NCI-H1694 (cell line): ENCODE data around the gene SCLT1.
"Not testable (repeated sequence)": the region's sequence is repeated elsewhere in the genome, so short reads cannot be mapped to it uniquely, and the experiment has no call there.

ENCODE experiments used
- DNase-seq: peaks from one replicate; lab custom pipeline; 2025; lab: John Stamatoyannopoulos, UW

Gene SCLT1

GRCh38 chr4:129093191-129093920 lies at the start of gene SCLT1:
Gene SCLT1 (minus strand): TSS chr4:129093539. CDS start chr4:129093103, 436 bp downstream.
- peak; percentile 90 for DNase-seq

DNA sequence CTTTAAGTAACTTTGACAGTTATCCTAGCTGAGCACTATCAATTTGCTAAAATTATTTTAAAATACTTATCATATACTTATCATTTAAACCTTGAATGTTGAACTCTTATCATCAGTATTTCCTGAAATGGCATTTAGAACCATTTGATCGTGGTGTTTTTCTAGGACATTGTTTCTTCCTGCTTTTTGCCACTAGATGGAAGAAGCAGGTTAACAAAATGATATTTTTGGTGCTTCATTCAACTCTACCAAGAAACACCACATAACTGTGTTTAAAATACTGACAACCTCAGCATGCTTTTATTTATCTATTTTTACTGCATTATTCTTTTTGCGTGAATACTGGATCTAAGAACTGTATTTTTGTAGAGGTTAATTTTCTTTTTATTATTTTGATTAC lies 47.2 kb upstream of the SCLT1 start:
- DNase-seq: peak; percentile 0

DNA sequence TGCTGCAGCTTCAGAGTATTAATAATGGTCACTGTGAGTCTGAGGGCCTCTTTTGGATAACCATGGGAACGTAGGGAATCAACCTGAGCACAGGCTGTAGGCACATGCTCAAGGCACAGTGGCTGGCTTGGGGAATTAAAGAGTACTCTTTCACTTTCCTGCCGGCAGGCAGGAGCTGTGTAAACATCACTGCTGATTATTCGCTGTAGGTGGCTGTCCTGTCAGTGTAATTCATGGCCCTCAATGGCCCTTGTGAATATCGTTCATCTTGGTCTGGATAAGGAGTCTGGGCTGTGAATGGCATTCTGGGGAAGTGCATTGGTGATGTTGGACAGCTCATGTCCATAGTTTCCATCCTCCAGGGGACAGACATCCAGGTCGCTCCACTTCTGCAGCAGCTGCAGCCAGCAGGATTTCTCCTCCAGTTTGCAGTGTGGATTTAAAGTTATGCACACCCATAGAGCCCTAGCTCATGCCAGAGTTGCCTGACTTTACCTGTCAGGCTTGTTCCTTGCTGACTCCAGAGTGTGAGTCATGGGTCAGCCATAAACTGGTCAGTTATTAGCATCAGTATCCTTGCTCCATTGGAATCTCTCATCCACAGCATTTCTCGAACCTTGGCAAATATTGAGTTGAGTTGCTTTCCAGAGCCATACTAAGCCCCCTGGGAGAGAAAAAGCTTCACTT lies 45.6 kb upstream of the SCLT1 start:
- no peak for DNase-seq

DNA sequence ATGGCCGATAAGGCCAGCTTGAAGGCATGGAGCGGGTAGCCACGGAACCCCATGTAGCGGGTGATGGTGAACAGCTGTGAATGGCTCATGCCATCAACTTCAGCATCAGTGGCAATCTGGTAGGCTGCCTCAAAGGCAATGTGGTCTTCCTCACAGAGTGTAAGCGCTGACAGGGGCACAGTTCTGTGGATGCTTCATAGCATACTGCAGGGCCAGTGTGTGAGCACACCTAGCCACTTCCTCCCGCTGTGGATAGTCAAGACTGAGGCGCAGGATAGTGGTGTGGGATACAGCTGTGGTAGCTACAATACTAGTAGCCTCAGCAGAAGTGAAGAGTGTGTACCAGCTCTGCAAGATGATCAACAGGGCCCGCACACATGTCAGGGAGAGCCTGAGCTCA lies 43.1 kb upstream of the SCLT1 start:
- no peak for DNase-seq

GRCh38 chr4:129131343-129131742 lies 38.0 kb upstream of the SCLT1 start:
- no peak for DNase-seq

GRCh38 chr4:129129143-129129542 lies 35.8 kb upstream of the SCLT1 start:
- no peak for DNase-seq

GRCh38 chr4:129126614-129127013 lies 33.3 kb upstream of the SCLT1 start:
- not testable (repeated sequence) for DNase-seq

DNA sequence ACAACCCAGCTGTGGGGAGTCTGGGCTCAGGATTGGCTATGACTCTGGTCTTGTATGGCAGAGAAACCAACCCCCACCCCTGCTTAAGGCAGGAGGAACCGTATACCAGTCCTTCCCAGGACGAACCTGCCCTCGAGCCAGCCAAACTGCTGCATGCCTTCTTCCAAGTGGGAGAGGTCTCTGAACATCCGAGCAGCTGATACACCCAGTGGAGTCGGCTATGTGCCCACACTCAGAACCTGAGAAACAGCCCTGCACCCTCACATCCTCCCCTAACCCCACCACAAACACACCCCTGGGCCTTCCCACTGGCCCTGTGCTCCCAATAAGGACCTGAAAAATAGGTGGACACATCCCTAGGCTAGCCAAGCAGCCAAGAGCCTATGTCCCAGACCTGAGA lies 24.4 kb upstream of the SCLT1 start:
- no peak for DNase-seq

GRCh38 chr4:129113919-129114318 lies 20.6 kb upstream of the SCLT1 start:
- no peak for DNase-seq

- no peak for DNase-seq
These were observed 20.1 kb upstream of the SCLT1 start for GRCh38 chr4:129113434-129113833.

DNA sequence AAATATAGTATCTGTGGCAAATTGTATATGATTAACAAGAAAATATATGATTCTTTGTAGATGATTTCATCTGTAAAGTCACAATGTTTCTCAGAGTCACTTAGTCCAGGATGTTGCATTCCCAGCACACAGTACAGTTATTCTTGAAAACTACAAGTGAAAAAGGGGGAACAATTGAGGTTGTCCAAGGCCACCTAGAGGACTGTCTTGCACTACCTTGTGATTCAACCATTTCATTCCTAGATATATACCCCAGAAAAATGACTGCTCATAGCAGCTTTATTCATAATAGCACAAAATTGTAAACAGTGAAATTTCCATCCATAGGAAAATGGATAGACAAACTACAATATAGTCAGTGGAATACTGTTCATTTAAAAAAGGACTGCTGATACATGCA lies 18.6 kb upstream of the SCLT1 start:
- no peak for DNase-seq

DNA sequence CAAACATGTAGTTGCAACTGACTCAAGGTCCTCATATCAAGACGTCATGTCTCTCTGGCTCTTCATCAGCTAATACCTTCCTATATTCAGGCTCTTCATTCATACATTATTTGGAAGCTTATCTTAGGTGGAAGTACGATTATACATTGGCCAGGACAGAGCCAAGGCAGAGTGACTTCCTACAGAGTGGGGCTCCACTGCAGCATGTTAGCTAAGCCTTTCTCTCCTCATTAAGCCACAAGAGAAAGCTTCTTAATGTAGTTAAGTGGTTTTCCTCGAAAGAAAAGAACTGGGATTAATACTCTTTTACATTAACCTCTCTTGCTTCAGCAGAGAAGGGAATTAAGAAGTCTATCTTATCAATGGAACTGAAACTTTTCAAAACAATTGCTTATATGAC lies 17.6 kb upstream of the SCLT1 start:
- DNase-seq: no peak

DNA sequence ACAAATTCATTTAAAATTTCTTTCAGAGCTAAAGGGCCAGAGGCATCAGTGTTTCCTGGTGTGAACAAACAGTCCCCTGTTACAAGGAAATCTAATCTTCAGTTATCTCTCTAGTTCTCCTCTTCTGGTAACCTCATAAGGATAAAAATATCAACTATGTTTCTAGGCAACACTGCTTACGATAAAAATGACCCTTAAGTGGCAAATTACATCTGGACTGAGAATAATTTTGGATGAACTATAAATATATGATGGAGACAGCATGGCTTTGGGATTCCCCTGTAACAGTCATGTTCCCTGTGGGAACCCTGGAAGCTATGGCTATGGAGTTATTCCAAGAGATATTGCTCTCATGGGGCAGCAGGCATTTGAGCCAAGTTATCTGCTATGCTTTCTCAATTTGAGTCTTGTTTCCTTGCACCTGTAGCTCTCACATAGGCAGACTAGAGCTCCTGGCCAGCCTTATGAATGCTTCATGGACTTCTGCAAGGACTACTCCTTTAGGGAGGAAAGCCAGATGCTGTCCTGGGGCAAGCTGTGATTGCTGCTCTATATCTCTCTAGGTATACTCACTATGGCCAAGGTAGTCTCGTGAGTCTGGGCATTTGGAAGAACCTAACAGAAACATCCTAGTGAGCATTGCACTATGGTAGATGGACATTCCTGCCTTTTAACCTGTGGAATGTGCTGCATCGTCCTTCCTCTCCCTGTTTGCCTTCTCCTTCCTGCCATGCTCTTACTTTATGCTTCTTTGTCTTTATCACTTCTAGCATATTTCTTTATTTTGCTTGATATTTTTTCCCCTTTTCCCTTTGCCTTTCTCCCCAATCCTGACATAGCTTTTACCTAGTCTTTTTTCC lies 16.9 kb upstream of the SCLT1 start:
- DNase-seq: no peak

DNA sequence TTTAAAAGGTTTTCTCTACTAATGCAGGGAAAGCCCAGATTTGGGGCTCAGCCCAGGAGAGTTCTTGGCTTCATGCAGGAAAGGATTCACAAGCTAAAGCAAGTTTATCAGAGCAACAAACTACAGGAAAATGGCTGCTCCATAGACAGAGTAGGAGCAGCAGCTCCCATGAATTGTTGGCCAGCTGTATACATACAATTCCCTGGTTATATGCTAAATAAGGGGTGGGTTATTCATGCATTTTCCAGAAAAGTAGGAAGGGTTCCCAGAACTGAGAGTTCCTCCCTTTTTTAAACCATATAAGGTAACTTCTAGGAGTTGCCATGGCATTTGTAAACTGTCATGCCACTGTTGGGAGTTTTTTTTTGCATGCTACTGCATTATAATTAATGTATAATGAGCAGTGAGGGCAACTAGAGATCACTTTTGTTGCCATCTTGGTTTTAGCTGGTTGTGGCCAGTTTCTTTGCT lies 5.2 kb upstream of the SCLT1 start:
- DNase-seq: no peak

- no peak for DNase-seq
These were observed 2.6 kb upstream of the SCLT1 start, which contains the start of gene C4orf33 for GRCh38 chr4:129095811-129096454. Gene C4orf33 (plus strand): TSS chr4:129096152. CDS start chr4:129102611, 6,459 bp downstream.

DNA sequence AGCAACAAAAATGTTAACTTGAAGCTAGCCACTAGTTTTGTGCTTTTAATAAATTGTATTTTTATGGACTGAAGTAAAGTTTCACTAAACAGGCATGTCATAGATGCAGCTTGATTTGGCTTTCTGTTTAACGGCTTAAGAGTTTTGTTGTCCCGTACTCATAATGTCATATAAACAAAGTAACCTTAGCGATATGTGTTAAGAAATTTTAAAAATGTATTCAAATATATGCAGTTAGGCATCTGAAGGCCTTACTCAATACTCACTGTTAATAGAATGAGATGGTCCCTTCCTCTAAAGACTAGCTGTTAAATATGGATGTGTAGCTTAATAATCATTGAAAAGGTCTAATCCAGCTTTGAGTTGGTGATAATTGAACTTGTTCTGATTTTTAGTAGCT lies 1.0 kb upstream of the SCLT1 start:
- DNase-seq: no peak

DNA sequence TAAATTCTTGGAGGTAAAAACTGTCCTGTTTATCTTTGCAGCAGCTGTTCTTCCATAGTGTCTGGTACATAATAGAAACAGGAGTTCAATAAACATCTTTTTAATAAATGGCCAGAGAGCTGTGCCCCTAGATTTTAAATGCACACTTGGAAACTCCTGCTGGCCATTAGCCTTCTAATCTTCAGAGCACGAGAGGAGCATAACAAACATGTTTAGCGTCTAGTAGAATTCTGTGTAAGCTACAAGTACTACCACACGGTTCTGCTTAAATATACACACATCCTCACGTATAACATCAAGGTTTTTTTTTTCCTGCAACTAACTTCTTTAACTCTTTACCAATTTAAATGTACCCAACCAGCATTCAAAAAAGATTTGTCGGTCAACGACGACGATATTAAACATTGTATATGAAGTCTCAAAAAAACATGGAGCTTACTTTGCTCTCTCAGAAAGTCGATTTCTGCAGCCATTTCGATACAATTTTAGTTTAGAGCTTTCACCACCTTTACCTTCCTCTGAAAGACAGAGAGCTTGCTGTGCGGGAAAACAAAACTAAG lies 628 bp downstream of the SCLT1 start:
- no peak for DNase-seq

- DNase-seq: no peak
These were observed 5.8 kb downstream of the SCLT1 start for GRCh38 chr4:129087516-129087915.

- no peak for DNase-seq
These were observed 7.9 kb downstream of the SCLT1 start for GRCh38 chr4:129085472-129085871.

GRCh38 chr4:129082302-129082701 lies 11.0 kb downstream of the SCLT1 start:
- no peak for DNase-seq

GRCh38 chr4:129080129-129080528 lies 13.2 kb downstream of the SCLT1 start:
- DNase-seq: no peak

DNA sequence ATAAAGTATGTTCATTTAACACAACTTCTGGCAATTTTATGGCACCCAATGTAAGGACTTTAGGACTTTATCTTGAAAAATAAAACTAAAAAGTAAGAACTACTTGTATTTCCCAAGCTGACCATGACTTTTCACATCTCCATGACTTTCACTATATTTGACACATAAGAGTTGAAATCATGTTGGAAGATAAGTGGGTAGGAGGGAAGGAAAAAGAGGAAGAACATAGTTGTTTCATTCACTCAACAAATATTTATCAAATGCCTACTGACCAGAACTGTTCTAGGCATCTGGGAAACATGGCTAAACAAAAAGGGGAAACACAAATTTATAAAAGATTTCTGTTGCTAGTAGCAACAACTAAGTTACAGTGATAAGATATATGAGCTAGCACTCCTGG lies 16.0 kb downstream of the SCLT1 start:
- no peak for DNase-seq
